GM23338 (cell line): ENCODE data around the gene CTDSPL.

ENCODE experiments used
- CREB1 ChIP-seq: fragments of 250-450 bp; sonication (Bioruptor Pico); IDR thresholded peaks from 2 replicates; pipeline ENCODE4 v1.5.0; 2020; ENCODE audit warnings: low read depth, mild to moderate bottlenecking, moderate library complexity
- CTCF ChIP-seq, 2 experiments: fragments of 200-600 bp in 1 of 2; sonication (generic) in 1 of 2; conservative IDR thresholded peaks; 2 replicates each; pipeline versions ENCODE4 v1.5.1 to v1.6.1; 2016 to 2017; ENCODE audit warnings: antibody characterized with exemption in 2 of 2, low read depth in 2 of 2, mild to moderate bottlenecking in 2 of 2, moderate library complexity in 1 of 2
- EZH2 ChIP-seq: fragments of 200-600 bp; sonication (generic); IDR thresholded peaks from one replicate; pipeline ENCODE4 v1.8.0; 2017; ENCODE audit warnings: antibody characterized with exemption, mild to moderate bottlenecking, low read depth; ENCODE audit not compliant: unreplicated experiment
- EZH2phosphoT487 ChIP-seq: fragments of 200-600 bp; sonication (generic); IDR thresholded peaks from one replicate; pipeline ENCODE4 v1.8.1; 2018; ENCODE audit warnings: antibody characterized with exemption; ENCODE audit not compliant: unreplicated experiment
- JUNB ChIP-seq: IDR thresholded peaks from one replicate; pipeline ENCODE4 v1.6.1; 2016; ENCODE audit warnings: antibody characterized with exemption; ENCODE audit not compliant: unreplicated experiment
- NANOG ChIP-seq: IDR thresholded peaks from 2 replicates; pipeline ENCODE4 v1.6.1; 2016; ENCODE audit warnings: antibody characterized with exemption, borderline replicate concordance
- POLR2AphosphoS5 ChIP-seq: IDR thresholded peaks from 2 replicates; pipeline ENCODE4 v1.6.1; 2016; ENCODE audit warnings: antibody characterized with exemption, low read depth
- REST ChIP-seq: IDR thresholded peaks from one replicate; pipeline ENCODE4 v1.6.1; 2018; ENCODE audit warnings: antibody characterized with exemption; ENCODE audit not compliant: unreplicated experiment
- STAT1 ChIP-seq: IDR thresholded peaks from one replicate; pipeline ENCODE4 v1.6.1; 2016; ENCODE audit warnings: antibody characterized with exemption; ENCODE audit not compliant: unreplicated experiment
- ZNF114 ChIP-seq: fragments of 250-450 bp; sonication (Bioruptor Pico); IDR thresholded peaks from 2 replicates; pipeline ENCODE4 v1.5.0; 2020; ENCODE audit warnings: mild to moderate bottlenecking, moderate library complexity
- ZNF331 ChIP-seq: fragments of 250-450 bp; sonication (Bioruptor Pico); IDR thresholded peaks from 2 replicates; pipeline ENCODE4 v1.5.0; 2020; ENCODE audit warnings: low read depth, mild to moderate bottlenecking, moderate library complexity
- ZNF462 ChIP-seq: fragments of 250-450 bp; sonication (Bioruptor Pico); IDR thresholded peaks from 2 replicates; pipeline ENCODE4 v1.5.0; 2020; ENCODE audit warnings: mild to moderate bottlenecking, moderate library complexity

GRCh38 chr3:37989821-37990480 lies 128.3 kb downstream of the CTDSPL start:
- no peak for TF ChIP-seq CTCF (conservative IDR thresholded peaks at IDR 0.05; ENCODE audit: low read depth in 2 of 2)
- TF ChIP-seq POLR2AphosphoS5 = no peak
- TF ChIP-seq EZH2 = no peak
- TF ChIP-seq CREB1 (CRISPR knock-in tag) = no peak
- no peak for TF ChIP-seq EZH2phosphoT487
- no peak for TF ChIP-seq STAT1
- TF ChIP-seq JUNB = no peak
- TF ChIP-seq REST = no peak
- TF ChIP-seq ZNF114 = no peak
- no peak for TF ChIP-seq NANOG
- no peak for TF ChIP-seq ZNF462
- TF ChIP-seq ZNF331 (CRISPR knock-in tag) = no peak
